GM21786 (cell line): Measurements from ENCODE around the gene CRYBG2.
"Not testable (repeated sequence)": the region's sequence is repeated elsewhere in the genome, so short reads cannot be mapped to it uniquely, and the experiment has no call there.

Experiments used
- ATAC-seq: cut with Tn5 transposase; IDR thresholded peaks from one replicate; pipeline ENCODE4 v1.9.1; 2021; ENCODE audit not compliant: unreplicated experiment

Gene CRYBG2

DNA sequence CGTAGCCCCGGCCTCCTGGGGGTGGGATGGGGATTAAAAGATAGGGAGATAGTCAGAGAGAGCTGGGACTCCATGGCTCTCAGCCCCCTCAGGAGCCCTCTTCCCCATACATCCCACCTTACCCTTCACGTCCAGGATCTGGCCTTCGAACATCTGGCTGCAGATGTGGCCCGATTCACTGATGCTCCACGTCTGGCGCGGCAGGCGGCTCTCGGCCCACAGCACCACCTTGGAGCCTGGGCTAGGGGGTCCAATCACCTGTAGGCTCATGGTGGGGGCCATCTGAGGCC lies 31.9 kb downstream of the CRYBG2 start:
- ATAC-seq = no peak

DNA sequence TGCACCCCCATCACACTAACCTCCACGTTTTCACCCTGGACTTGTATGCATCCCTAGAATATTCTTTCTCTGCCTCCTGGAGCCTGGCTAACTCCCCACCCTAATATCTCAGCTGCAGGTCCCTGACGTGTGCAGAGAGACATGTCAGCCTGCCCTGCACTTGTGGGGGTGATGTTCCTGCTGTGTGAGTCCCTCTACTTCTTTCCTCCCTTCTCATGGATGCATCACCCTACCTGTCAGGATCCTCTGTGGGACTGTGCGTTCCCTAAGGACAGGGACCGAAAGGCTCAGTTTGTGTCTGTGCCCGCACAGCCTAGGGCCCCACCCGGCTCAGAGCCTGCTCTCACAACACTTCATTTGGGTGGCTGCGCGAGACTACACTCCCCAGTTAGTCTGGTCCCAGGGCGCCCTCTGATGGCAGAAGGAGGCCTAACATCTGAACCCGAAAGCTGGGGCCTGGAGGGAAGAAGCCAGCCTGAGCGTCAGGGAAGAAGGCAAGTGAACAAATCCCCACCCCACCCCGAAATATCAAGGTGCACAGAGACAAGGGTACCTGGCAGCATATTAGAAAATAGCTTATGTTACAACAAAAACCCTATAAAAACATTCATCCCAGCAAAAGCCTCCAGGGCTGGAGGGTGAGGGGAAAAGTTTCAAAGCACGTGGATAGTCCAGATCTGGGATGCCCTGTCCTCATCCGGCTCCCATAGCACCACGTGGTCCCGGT lies 32.5 kb downstream of the CRYBG2 start:
- ATAC-seq = peak; percentile 39

DNA sequence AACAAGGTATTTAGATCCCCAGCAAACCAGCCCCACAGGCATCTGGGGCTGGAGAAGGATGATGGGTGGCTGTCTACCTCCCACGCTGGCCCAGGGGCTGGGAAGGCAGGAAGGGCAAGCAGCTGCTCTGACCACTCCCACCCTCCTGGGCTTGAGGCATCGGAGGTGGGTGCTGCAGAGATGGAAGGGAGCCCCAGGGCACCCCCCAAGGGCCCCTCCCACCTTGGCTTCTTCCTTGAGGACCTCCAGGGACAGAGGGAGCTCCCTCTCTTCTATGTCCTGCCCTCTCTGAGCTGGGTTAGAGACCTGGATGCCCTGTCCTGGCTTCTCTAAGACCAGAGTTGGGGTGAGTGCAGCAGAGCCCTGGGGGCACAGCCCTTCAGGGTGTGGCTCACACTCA lies 33.0 kb downstream of the CRYBG2 start:
- ATAC-seq = no peak

- no peak for ATAC-seq
These were observed 35.4 kb downstream of the CRYBG2 start for GRCh38 chr1:26318338-26319064.

DNA sequence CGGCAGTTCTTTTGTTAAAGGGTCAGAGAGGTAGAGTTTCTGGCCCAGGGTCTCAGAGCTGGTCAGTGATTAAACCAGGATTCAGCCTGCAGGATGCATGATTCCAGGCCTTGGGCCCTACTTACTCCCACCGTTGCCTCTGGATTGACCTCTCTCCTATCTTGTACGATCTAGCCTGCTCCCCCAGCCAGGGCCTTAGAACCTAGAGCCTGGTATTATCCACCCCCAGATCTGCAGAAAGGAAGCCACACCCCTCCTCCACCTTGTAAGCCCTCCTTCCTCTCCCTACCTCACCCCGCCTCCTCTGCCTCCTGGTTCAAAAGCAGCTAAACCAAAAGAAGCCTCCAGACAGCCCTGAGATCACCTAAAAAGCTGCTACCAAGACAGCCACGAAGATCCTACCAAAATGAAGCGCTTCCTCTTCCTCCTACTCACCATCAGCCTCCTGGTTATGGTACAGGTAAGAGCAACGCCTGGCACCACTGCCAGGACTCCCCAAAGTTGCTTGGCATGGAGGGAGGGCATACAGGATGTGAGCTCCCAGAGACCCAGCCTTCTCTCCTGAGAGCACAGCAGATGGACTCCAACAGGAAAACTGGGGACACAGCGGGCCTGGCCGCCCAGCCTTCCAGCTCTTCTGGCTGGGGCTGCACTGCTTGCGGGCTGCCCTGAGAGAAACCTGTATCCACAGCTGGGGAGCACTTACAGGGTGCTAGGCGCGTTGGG lies 36.2 kb downstream of the CRYBG2 start, which contains the start of gene CD52:
TSS of gene CD52 (plus strand) at position 347 of the 726 bp plus-strand sequence. CDS start at position 407, 60 bp downstream.
- peak; percentile 35 for ATAC-seq

DNA sequence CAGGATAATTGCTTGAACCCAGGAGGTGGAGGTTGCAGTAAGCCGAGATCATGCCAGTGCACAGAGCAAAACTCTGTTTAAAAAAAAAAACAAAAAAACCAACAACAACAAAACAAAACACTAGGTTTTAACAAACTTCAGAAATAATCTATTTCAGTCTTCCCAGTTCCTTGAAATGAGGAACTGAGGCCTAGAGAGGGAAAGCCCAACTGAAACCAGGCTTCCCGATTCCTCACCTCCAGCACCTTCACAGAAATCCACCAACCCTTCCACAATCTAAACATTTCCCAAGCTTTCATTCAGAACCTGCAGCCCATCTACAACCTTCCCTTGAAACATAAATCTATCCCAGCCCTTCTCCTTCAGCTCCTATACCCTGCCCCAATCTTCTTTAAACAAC lies 36.8 kb downstream of the CRYBG2 start:
- no peak for ATAC-seq

- no peak for ATAC-seq
These were observed 37.8 kb downstream of the CRYBG2 start for GRCh38 chr1:26315874-26316850.

GRCh38 chr1:26314501-26314900 lies 39.4 kb downstream of the CRYBG2 start:
- no peak for ATAC-seq

DNA sequence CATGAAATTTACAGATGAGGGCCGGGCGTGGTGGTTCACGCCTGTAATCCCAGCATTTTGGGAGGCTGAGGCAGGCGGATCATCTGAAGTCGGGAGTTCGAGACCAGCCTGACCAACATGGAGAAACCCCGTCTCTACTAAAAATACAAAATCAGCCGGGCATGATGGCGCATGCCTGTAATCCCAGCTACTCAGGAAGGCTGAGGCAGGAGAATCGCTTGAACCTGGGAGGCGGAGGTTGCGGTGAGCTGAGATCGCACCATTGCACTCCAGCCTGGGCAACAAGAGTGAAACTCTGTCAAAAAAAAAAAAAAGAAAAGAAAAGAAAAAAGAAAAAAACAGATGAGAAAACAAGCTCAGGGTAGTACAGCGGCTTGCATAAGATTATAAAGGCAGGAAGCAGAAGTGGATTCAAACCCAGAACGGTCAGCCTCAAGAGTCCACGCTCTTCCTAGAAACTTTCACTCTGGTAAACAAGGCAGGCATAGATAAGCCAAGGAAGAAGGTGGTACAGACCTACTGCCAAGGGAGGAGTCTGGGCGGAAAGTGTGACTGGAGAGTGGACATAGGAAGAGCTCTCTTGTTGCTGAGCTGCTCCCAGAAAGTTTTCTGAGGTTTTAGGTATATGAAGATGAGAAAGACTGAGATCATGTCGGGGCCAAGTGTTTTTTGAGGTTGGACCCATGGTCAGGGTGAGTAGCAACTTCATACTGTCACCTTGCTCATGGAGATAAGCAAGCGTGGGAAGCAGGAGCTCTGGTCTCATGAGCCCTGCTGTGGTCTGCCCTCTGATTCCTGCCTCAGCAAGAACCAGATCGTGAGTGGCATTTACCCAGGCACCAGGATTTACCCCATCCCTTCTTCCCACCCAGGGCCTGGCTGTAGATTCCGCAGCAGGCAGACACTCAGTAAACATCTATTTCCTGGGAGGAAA lies 45.7 kb downstream of the CRYBG2 start:
- not testable (repeated sequence) for ATAC-seq

GRCh38 chr1:26307363-26307781 lies 46.6 kb downstream of the CRYBG2 start:
- ATAC-seq = peak; percentile 12

DNA sequence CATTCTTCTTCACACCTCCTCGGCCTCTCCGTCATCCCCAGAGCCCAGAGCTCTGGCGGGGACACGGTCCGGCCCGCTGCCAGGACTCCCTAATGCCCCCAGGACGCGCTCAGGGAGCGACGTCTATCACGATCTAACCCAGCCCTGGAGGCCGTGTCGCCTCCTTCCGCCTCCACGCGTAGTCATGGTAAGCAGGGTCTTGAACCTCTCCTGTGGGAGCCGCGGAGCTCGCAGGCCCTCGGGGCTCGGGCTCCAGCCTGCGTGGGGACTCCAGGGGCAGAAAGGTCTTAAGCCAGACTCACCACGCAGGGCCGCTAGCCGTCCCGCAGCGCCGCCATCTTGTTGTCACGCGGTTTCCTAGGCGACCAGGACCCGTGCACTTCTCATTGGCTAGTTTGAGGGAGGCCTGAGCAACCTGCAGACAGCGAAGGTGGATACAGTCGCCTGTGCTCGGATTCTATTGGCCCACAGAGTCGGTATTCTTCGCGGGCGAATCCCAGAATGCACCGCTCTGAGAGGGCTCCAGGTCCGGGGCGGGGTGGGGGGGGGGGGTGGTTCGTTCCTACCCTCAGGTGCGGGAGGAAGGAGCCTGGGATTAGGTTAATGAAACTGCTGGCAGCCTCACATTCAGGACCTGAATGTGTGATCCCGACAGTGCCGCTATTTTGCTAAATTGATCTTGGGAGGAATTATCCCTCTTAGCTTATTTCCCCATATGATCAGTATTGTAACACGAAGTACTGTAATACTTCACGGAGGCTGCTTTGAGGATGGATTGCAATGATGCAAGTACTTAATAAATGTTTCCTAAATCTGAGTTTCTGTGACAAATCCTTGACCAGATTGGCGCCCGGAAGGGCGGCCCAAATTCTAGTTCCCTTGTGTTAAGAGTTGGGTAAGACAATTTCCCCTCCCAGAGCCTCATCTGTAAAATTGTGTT lies 47.4 kb downstream of the CRYBG2 start, which contains the start of gene UBXN11:
TSS of gene UBXN11 (minus strand) at position 347 of the 940 bp plus-strand sequence. CDS start 3,753 bp downstream, outside the sequence.
- ATAC-seq = peak; percentile 95

- peak; percentile 9 for ATAC-seq
These were observed 48.2 kb downstream of the CRYBG2 start for GRCh38 chr1:26305667-26306289.

- ATAC-seq = no peak
These were observed 51.1 kb downstream of the CRYBG2 start for GRCh38 chr1:26302733-26303405.

GRCh38 chr1:26300578-26301275 lies 53.2 kb downstream of the CRYBG2 start:
- ATAC-seq = no peak

GRCh38 chr1:26297791-26298124 lies 56.2 kb downstream of the CRYBG2 start:
- no peak for ATAC-seq

DNA sequence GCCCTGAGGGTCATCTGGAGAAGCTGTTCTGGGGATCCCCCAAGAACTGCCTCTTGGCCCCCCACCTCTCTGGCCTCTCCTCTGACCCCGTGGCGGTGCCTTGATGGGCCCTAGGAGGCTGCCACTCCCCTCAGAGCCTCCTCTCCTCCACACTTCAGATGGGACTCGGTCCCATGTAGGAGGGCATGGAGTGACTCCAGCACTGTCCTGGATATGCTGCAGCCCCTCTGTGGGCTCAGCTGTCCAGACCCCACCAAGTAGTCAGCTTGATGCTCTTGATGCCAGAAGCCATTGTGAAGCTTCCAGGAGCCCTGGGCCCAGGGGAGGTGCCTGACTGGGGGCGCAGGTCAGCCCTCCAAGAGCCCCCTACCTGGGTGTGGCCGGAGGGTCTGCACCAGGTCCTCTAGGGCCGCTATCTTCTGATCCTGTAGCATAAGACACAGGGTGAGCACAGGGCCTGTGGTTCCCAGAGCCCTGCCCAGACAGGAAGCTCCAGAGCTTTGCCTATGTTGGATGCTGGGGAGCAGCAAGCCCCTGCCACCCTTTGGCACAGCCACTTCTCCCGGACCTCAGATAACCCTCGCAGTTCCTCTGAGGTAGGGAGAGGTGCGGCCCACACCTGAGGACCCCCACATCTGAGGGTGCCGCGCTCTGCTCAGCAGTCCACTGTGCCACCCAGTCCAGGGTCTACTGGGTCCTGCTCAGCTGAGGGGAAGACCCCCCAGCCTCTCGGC lies 56.7 kb downstream of the CRYBG2 start:
- ATAC-seq = no peak
